Mesendoderm (in vitro differentiated cells): ENCODE results near the gene DDHD1.

Source experiments
- DNase-seq: peaks from one replicate; pipeline ENCODE4 v3.0.0; 2013
- H2AK5ac ChIP-seq: 2 replicates; pipeline ENCODE4 v1.6.1; 2013; ENCODE audit warnings: low read length, inconsistent platforms
- H2BK120ac ChIP-seq: 2 replicates; pipeline ENCODE4 v1.6.1; 2013; ENCODE audit warnings: low read depth, mild to moderate bottlenecking, low read length, moderate library complexity, mixed read lengths
- H2BK15ac ChIP-seq: replicated peaks from 2 replicates; pipeline ENCODE4 v1.6.1; 2013; ENCODE audit warnings: low read depth, mild to moderate bottlenecking, moderate library complexity
- H2BK5ac ChIP-seq: 2 replicates; pipeline ENCODE4 v1.6.1; 2013; ENCODE audit warnings: low read length, inconsistent platforms
- H3K18ac ChIP-seq: 2 replicates; pipeline ENCODE4 v1.6.1; 2013; ENCODE audit warnings: mild to moderate bottlenecking, low read length, mixed read lengths
- H3K23ac ChIP-seq: one replicate; pipeline ENCODE4 v1.6.1; 2013; ENCODE audit warnings: low read length
- H3K27ac ChIP-seq: 2 replicates; pipeline ENCODE4 v1.5.1; 2013; ENCODE audit warnings: low read depth, mild to moderate bottlenecking, inconsistent platforms, low read length, moderate library complexity
- H3K27me3 ChIP-seq: 2 replicates; pipeline ENCODE4 v1.6.1; 2013; ENCODE audit warnings: low read length, control low read depth, mild to moderate bottlenecking, inconsistent platforms; ENCODE audit not compliant: insufficient read depth, poor library complexity
- H3K36me3 ChIP-seq: 2 replicates; pipeline ENCODE4 v1.6.1; 2013; ENCODE audit warnings: low read length, inconsistent platforms; ENCODE audit not compliant: control insufficient read depth, insufficient read depth
- H3K4ac ChIP-seq: one replicate; pipeline ENCODE4 v1.6.1; 2013; ENCODE audit warnings: low read depth, mild to moderate bottlenecking, low read length, moderate library complexity
- H3K4me1 ChIP-seq: 2 replicates; pipeline ENCODE4 v1.6.1; 2013; ENCODE audit warnings: low read depth, low read length, inconsistent platforms; ENCODE audit not compliant: control insufficient read depth
- H3K4me2 ChIP-seq: 2 replicates; pipeline ENCODE4 v1.6.1; 2013; ENCODE audit warnings: low read length
- H3K4me3 ChIP-seq: 2 replicates; pipeline ENCODE4 v1.5.1; 2013; ENCODE audit warnings: mild to moderate bottlenecking, low read length
- H3K56ac ChIP-seq: one replicate; pipeline ENCODE4 v1.6.1; 2013; ENCODE audit warnings: low read length
- H3K79me1 ChIP-seq: 2 replicates; pipeline ENCODE4 v1.6.1; 2013; ENCODE audit warnings: low read length, inconsistent platforms
- H3K79me2 ChIP-seq: 2 replicates; pipeline ENCODE4 v1.6.1; 2013; ENCODE audit warnings: mild to moderate bottlenecking, low read length; ENCODE audit not compliant: control insufficient read depth, insufficient read depth
- H3K9ac ChIP-seq: 2 replicates; pipeline ENCODE4 v1.6.1; 2013; ENCODE audit warnings: low read length, inconsistent platforms
- H4K5ac ChIP-seq: one replicate; pipeline ENCODE4 v1.6.1; 2013; ENCODE audit warnings: low read length
- H4K8ac ChIP-seq: one replicate; pipeline ENCODE4 v1.6.1; 2013; ENCODE audit warnings: low read depth, mild to moderate bottlenecking, control low read depth, low read length, moderate library complexity
- whole genome bisulfite sequencing: extraction: QIAGEN DNeasy Blood & Tissue Kit; methylation state at CpG from one replicate; pipeline ENCODE4 v1.1.7; 2013; ENCODE audit warnings: low lambda C conversion rate, missing lambda C conversion rate; ENCODE audit not compliant: insufficient coverage; ENCODE audit errors: extremely low coverage; 5-methylcytosine and 5-hydroxymethylcytosine counted together

DDHD1 gene

DNA sequence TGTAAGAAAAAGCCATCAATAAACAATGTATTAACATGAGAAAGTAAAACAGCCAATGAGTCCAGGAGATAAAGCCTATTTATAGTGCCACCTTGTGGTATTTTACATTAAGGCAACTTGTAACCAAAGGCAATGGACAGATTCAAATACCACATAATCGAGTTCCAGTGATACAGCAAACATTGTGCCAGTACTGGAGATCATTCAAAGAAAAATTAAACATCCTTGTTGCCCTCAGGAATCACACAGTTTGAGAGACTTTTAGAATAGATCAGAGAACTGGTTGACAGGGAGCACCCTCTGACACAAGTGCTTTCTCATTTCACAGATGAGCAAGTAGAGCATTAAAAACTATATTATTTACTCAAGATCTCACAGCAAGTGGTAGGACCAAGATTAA is 98.1 kb downstream of the DDHD1 start:
- H2BK15ac ChIP-seq, result no peak overlapping the region
- H3K27me3 ChIP-seq, result no peaks in the 10 kb centered on the region
- H3K9ac ChIP-seq, result no peak overlapping the region
- H3K4me3 ChIP-seq, result no peak overlapping the region
- no peaks in the 10 kb centered on the region for H3K36me3 ChIP-seq
- H4K8ac ChIP-seq, result no peak overlapping the region
- no peaks in the 10 kb centered on the region for H3K79me2 ChIP-seq
- no peaks in the 10 kb centered on the region for H3K79me1 ChIP-seq
- no CpG with 5 or more reads among the region's 1 CpG for WGBS
- H2AK5ac ChIP-seq, result no peak overlapping the region
- H4K5ac ChIP-seq, result no peak overlapping the region
- H3K27ac ChIP-seq, result no peak overlapping the region
- H3K4ac ChIP-seq, result no peak overlapping the region
- no peak overlapping the region for H2BK5ac ChIP-seq
- DNase-seq, result peak; percentile 57
- no peak overlapping the region for H2BK120ac ChIP-seq
- no peak overlapping the region for H3K56ac ChIP-seq
- no peak overlapping the region for H3K23ac ChIP-seq
- H3K4me2 ChIP-seq, result no peak overlapping the region
- no peak overlapping the region for H3K18ac ChIP-seq
- no peaks in the 10 kb centered on the region for H3K4me1 ChIP-seq

DNA sequence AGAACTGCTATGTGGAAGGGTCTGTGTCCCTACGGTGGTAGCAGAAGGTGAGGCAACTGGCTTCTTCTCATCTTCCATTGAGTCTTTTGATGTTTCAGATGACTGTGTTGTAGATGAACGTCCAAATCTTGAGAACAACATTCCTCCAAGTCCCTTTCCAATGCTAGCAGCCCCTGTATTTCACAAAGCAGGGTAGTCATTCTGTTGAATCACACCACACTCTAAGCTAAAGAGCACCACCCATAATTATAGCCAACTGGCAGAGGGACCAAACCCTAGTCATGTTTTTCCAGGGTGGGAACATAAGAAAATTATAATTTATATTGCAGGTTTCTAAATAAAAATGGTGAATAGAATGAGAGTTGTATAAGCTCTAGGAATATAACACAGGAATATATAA is 98.7 kb downstream of the DDHD1 start:
- no peak overlapping the region for H3K4me2 ChIP-seq
- no peak overlapping the region for H4K8ac ChIP-seq
- H2AK5ac ChIP-seq, result no peak overlapping the region
- H3K4me3 ChIP-seq, result no peak overlapping the region
- no CpG with 5 or more reads among the region's 2 CpGs for WGBS
- no peak overlapping the region for H3K27ac ChIP-seq
- H3K36me3 ChIP-seq, result no peaks in the 10 kb centered on the region
- H3K18ac ChIP-seq, result no peak overlapping the region
- H2BK5ac ChIP-seq, result no peak overlapping the region
- no peak overlapping the region for H2BK15ac ChIP-seq
- H3K27me3 ChIP-seq, result no peaks in the 10 kb centered on the region
- H3K4me1 ChIP-seq, result no peaks in the 10 kb centered on the region
- H3K79me1 ChIP-seq, result no peaks in the 10 kb centered on the region
- H3K56ac ChIP-seq, result no peak overlapping the region
- no peak overlapping the region for H2BK120ac ChIP-seq
- no peak overlapping the region for H3K9ac ChIP-seq
- no peak overlapping the region for H4K5ac ChIP-seq
- H3K79me2 ChIP-seq, result no peaks in the 10 kb centered on the region
- DNase-seq, result no peak
- no peak overlapping the region for H3K23ac ChIP-seq
- H3K4ac ChIP-seq, result no peak overlapping the region

DNA sequence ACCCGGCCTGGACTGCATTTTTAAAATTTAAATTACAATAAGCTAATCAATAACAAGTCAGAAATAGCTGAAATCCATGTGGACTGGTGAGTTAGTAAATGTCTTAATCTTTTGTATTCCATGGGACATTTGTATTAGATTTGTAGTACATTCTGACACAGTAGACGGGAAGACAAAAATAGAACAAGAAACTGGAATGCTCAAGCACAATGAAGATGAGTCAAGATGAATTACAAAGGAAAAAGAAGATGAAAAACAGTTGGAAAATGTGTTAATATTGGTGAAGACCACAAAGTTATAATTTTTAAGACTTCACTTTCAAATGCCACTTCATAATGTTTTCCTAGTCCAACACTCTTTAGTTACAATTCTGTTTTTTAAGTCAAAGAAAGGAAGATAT is 104.5 kb downstream of the DDHD1 start:
- Histone ChIP-seq H3K4me2 (no peak overlapping the region), H3K56ac (no peak overlapping the region), H3K18ac (no peak overlapping the region), H3K79me2 (no peaks in the 10 kb centered on the region), H3K4ac (no peak overlapping the region), H2AK5ac (no peak overlapping the region), H2BK15ac (no peak overlapping the region), H4K5ac (no peak overlapping the region), H3K27ac (no peak overlapping the region), H3K4me3 (no peak overlapping the region), H2BK5ac (no peak overlapping the region), H4K8ac (no peak overlapping the region), H3K9ac (no peak overlapping the region), H2BK120ac (no peak overlapping the region), H3K4me1 (no peaks in the 10 kb centered on the region), H3K79me1 (no peaks in the 10 kb centered on the region), H3K23ac (no peak overlapping the region), H3K27me3 (no peaks in the 10 kb centered on the region), H3K36me3 (no peaks in the 10 kb centered on the region)
- no CpG with 5 or more reads among the region's 2 CpGs for WGBS
- no peak for DNase-seq

DNA sequence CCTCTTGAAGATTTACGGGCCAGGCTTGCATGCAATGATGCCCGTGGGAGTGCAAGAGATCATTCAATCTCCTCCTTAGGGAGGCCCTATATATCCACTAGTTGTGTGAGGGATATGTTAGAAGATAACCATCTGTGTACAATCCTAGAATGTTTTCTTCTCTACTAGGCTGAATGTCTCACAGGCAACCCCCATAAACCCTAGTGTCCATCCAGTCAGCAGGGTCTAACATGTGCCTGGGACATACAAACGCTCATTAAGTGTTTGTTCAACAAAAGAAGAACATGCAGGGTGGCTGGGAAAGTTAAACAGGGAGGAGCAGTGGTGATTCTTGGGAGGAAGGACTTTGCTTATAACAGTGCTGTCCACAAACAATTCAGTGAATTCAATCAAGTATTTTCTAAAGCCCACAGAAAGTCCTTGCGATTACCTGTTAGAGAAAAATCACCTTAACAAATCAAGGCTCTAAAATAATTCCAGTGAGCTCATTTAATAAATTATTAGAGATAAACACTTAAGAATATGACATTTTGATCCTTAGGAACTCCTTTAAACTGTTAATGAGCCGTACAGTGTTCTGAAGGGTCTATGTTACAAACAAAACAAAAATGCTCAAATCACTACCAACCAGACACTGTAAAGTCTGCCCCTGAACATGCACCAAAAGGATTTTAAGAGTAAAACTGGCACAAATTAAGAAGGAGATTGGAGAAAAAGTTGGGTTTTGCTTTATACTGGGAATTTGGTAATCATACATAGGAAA is 105.6 kb downstream of the DDHD1 start:
- H3K36me3 ChIP-seq, result peaks cover 2% of the 10 kb centered on the region
- H3K4me3 ChIP-seq, result no peak overlapping the region
- H3K27me3 ChIP-seq, result no peaks in the 10 kb centered on the region
- H3K27ac ChIP-seq, result no peak overlapping the region
- no peak overlapping the region for H3K9ac ChIP-seq
- no peaks in the 10 kb centered on the region for H3K79me1 ChIP-seq
- H3K4me1 ChIP-seq, result no peaks in the 10 kb centered on the region
- H4K8ac ChIP-seq, result no peak overlapping the region
- no peak overlapping the region for H3K18ac ChIP-seq
- no peak overlapping the region for H4K5ac ChIP-seq
- H3K4me2 ChIP-seq, result no peak overlapping the region
- no peak for DNase-seq
- no peak overlapping the region for H3K56ac ChIP-seq
- no CpG with 5 or more reads among the region's 5 CpGs for WGBS
- H2BK120ac ChIP-seq, result no peak overlapping the region
- H3K79me2 ChIP-seq, result no peaks in the 10 kb centered on the region
- H2BK5ac ChIP-seq, result no peak overlapping the region
- H3K23ac ChIP-seq, result no peak overlapping the region
- H2AK5ac ChIP-seq, result no peak overlapping the region
- H3K4ac ChIP-seq, result no peak overlapping the region
- H2BK15ac ChIP-seq, result no peak overlapping the region

- Histone ChIP-seq H2AK5ac (no peak overlapping the region), H3K79me1 (no peaks in the 10 kb centered on the region), H2BK5ac (no peak overlapping the region), H3K56ac (no peak overlapping the region), H3K18ac (no peak overlapping the region), H2BK120ac (no peak overlapping the region), H3K9ac (no peak overlapping the region), H4K8ac (no peak overlapping the region), H3K27ac (no peak overlapping the region), H3K36me3 (peaks cover 5% of the 10 kb centered on the region), H3K23ac (no peak overlapping the region), H4K5ac (no peak overlapping the region), H3K4ac (no peak overlapping the region), H3K4me2 (no peak overlapping the region), H3K79me2 (no peaks in the 10 kb centered on the region), H3K27me3 (no peaks in the 10 kb centered on the region), H3K4me1 (no peaks in the 10 kb centered on the region), H3K4me3 (no peak overlapping the region), H2BK15ac (no peak overlapping the region)
- no CpG with 5 or more reads among the region's 2 CpGs for WGBS
- DNase-seq, result no peak
These were observed 108.6 kb downstream of the DDHD1 start for GRCh38 chr14:53044486-53044885.

DNA sequence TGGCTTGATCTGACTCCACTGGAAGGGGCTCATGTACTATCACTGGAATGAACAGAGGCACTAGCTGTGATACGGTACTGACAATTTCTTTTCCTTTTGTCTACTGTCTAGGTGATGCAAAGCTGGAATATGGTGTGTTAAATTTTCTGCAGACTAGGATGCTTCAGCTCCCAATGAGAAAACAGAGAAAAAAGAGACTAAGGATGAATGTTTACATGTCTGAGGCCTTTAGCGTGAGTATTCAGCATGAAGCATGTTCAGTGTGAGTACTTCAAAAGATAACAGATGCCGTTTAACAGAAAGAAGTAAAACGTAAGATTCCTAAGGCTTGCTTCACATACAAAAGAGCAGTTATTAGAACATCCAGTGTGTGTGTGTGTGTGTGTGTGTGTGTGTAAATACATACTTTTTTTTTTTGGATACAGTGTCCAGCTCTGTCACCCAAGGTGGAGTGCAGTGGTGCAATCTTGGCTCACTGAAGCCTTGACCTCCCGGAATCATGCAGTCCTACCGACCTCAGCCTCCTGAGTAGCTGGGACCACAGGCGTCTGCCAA is 110.0 kb downstream of the DDHD1 start:
- no peak overlapping the region for H4K8ac ChIP-seq
- H2BK15ac ChIP-seq, result no peak overlapping the region
- H3K79me1 ChIP-seq, result no peaks in the 10 kb centered on the region
- no CpG with 5 or more reads among the region's 7 CpGs for WGBS
- no peak overlapping the region for H2BK5ac ChIP-seq
- H3K9ac ChIP-seq, result no peak overlapping the region
- H3K4me2 ChIP-seq, result no peak overlapping the region
- H3K56ac ChIP-seq, result no peak overlapping the region
- no peak overlapping the region for H3K23ac ChIP-seq
- DNase-seq, result no peak
- no peak overlapping the region for H3K18ac ChIP-seq
- no peak overlapping the region for H3K4me3 ChIP-seq
- H4K5ac ChIP-seq, result no peak overlapping the region
- H2BK120ac ChIP-seq, result no peak overlapping the region
- H3K4me1 ChIP-seq, result no peaks in the 10 kb centered on the region
- no peaks in the 10 kb centered on the region for H3K27me3 ChIP-seq
- H3K79me2 ChIP-seq, result no peaks in the 10 kb centered on the region
- no peak overlapping the region for H3K27ac ChIP-seq
- no peak overlapping the region for H2AK5ac ChIP-seq
- H3K4ac ChIP-seq, result no peak overlapping the region
- peaks cover 11% of the 10 kb centered on the region for H3K36me3 ChIP-seq
